ENCODE measurements around the gene SOX14.

SOX14 gene

DNA sequence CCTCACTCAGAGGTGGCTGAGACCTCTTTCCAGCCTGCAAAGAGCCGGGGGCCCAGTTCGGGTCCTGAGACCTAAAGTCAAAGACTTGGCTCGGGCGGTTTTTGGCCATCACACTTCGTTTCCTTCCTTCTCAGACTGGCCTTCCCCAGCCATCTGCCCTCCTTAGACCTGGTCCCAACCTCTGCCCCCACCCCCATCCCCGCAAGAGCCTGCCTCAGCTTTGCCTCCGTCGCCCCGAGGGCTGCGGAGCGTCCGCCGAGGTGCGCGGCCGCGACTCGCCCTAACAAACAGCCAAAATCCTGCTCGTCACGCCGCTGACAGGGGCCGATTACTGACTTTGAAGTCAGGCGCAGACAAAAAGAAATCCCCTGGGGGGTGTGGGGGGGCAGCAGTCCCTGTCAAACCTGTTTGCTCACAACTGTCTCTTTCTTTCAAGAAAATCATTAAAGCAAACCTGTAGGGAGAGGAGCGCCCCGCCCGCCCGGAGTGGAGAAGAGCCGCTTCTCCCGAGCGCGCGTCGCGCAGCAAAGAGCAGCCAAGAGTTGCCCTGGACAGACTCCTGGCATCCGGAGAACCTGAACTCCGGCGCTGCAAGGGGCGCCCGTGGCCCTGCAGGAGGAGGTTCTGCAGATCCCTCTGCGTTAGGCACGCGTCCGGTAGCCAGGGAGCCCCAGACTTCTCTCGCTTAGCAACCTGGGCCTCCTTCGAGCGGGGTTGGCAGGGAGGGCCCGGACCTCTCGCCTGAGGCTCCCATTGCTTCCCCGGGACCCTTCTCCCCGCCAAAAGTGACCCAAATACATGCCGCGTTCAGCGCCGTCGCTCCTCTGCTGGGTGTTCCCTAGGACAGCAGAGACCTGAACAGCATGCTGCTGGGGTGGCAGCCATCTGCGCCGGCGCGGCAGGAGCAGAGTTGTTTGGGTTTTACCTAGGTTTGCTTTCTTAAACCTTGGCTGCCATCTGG, 4.5 kb downstream of the SOX14 start:
- no peak for DNase-seq

DNA sequence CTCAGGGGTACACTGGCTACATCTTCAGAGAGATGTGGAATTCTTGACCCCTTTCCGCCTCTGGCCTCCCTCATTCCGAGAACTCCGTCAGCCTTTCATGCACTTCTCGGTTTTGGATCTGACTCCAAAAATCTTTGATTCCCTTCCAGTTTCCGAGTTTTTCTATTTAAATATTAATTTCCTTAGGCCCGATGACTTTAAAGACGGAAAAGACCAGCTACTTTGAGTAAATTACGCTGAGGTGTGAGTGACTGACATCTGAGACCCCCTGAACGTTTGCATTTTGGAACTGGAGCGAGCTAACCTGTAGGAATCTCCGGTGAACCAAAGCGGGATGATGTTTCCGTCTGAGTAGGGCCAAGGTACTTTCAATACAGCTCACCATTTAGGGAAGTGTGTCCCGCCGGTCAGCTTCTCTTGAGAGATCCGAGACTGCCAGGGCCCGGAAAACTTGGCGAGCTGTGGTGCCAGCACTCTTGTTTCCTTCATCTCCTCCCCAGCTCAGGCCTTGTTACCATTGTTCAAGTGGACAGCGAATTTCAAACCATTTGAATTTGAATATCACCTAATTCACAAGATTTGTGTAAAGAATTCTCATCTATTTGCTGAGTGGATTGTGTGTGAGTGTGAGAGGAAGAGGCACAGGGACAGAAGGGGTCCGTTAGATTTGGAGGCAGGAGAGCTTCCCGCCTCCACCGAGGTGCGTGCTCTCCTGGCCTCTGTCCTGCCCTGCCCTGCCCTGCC, 5.4 kb downstream of the SOX14 start:
- DNase-seq: no peak

DNA sequence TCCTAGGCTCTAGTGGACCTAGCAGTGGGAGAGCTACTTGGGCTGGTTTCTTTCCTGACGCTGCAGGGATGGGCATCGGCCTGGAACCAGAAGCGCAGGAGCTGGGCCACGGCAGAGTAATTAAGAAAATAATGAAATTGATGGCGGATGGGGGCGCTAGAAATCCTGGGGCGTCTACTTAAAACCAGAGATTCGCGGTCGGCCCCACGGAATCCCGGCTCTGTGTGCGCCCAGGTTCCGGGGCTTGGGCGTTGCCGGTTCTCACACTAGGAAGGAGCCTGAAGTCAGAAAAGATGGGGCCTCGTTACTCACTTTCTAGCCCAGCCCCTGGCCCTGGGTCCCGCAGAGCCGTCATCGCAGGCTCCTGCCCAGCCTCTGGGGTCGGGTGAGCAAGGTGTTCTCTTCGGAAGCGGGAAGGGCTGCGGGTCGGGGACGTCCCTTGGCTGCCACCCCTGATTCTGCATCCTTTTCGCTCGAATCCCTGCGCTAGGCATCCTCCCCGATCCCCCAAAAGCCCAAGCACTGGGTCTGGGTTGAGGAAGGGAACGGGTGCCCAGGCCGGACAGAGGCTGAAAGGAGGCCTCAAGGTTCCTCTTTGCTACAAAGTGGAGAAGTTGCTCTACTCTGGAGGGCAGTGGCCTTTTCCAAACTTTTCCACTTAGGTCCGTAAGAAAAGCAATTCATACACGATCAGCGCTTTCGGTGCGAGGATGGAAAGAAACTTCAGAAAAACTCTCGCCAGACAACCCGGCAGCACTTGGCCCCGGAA, 6.1 kb downstream of the SOX14 start:
- no peak for DNase-seq

DNA sequence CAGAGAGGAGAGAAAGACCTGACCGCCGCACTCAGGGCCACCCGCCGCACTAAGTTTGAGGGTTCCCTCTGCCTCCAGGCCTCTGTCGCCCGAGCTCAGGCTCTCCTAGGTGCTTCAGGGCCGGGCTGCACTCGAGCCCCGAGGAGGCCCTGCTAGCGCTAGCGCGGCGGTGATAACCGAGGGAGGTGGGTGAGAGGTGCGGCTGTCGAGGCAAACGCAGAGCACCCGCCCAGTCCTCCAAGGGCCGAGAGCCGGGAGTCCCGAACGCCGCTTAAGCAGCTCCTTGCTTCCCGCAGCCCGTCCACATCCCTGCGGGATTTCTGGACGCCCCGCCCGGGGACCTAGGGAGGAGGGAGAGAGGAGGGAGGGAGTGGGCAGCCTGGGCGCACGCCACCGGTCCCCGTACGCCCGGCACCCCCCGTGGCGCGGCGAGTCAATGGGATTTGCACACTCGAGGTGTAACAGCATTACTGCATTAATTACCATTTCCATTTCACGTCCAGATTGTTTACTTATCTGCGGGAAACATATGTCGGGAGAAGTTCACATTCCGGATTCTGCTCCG, 6.8 kb downstream of the SOX14 start:
- DNase-seq: no peak

- DNase-seq: no peak
Observed at GRCh38 chr3:137771401-137772213, 7.5 kb downstream of the SOX14 start.

DNA sequence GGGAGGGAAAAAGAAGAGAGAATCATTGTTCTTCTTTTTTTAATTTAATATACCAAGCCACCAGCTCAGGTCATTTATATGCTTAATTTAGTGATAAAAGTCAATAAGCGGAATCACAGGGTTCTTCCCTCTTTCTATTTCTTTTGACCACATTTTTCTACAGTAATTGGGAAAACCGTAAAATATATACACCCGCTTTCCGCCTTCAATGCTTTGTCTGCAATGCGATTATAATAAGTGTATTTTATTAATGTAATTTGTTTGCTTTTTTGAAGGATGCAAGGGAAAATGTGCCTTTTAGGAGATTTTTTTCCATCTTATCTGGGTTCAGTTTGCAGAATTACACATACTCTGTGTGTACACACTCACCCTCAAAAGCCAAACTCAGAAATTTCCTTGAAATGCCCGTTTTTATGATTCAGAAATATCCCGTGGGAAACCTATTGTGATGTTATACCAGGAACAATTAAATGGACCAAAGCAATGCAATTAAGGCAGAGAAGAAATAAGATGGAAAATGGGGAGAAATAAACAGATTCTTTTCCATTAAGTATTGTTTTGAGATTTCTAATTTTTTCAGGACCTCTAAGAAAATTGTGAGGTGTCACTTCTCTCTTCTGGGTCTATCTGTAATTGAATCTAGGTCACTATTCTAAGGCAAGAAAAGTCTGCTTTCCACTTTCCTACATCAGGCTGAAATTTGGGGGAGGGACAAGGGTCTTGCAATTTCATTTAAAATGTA, 8.3 kb downstream of the SOX14 start:
- no peak for DNase-seq

GRCh38 chr3:137778941-137779340, 14.8 kb downstream of the SOX14 start:
- no peak for DNase-seq

GRCh38 chr3:137787529-137787928, 23.4 kb downstream of the SOX14 start:
- DNase-seq: no peak

- DNase-seq: no peak
Observed at GRCh38 chr3:137789236-137789635, 25.1 kb downstream of the SOX14 start.

DNA sequence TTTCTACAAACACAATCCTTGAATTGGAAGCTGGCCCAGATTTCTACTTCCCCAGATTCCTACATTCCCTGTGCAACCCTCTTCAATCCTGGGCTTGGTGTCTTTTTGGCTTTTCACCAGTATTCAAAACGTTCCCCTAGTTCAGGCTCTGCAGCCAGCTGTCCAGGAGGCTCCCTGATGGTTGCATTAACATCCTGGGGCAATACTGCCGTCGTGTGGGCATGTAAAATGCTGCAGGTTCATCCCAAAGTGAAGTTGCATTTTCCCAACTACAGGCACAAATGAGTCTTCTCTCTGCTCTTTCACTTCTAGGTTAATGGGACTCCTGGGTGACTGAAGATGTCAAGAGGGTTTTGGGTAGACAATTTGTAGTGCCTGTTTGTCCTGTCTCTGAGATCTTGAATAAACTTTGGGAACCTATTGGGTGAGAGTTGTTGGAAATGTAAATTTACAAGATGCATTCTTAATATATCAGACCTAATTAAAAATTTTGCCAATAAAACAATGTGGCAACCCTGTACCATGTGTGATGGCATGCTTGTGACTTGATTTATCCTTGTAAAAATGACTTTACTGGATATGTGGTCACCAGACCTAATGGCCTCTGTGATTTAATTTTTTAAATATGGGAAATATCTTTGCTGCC, 28.6 kb downstream of the SOX14 start:
- DNase-seq: no peak

GRCh38 chr3:137796993-137797392, 32.9 kb downstream of the SOX14 start:
- DNase-seq: no peak

DNA sequence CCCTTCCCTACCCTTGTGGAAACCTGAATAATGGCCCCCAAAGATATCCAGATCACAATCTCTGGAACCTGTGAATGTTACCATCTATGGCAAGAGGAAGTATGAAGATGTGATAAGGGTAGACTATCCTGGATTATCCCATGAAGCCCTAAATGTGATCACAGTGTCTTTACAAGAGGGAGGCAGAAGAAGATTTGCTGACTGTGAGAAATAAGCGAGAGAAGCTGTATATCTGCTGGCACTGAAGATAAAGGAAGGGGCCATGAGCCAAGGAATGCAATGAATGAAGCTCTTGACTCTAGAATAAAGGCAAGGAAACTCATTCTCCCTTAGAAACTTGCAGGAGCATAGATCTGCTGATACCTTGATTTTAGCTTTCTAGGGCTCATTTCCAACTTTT, 39.1 kb downstream of the SOX14 start:
- DNase-seq: no peak

DNA sequence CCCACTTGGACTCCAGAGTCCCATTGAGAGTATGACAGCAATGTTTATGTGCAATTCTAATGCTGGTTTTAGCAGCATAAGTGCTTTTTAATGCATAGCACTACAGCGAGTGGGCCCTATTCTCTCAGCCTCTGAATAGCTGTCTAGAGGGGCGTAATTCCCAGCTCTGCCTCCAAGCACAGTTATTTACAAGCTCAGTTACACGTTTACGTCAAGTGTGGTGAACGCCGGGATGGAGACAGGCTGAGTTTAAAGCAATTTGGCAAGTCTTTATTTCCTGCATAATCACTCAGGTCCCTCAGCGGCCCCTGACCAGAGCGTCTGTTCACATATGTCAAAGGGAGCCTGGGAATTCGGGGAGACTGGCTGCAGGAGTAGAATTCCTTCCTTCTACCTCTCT, 43.9 kb downstream of the SOX14 start:
- DNase-seq: no peak

GRCh38 chr3:137809509-137809908, 45.4 kb downstream of the SOX14 start:
- DNase-seq: no peak

GRCh38 chr3:137812023-137812422, 47.9 kb downstream of the SOX14 start:
- no peak for DNase-seq

- DNase-seq: no peak
Observed at GRCh38 chr3:137815251-137815650, 51.1 kb downstream of the SOX14 start.

Data from C1 segment of cervical spinal cord (tissue), 14 donors.